Measurements from ENCODE around the gene MMP12.

Gene MMP12

GRCh38 chr11:102836290-102836875, 38.4 kb downstream of the MMP12 start:
- no peak for TF ChIP-seq ZNF274 (IDR thresholded peaks at IDR 0.05; ENCODE audit: low read depth, low read length)

GRCh38 chr11:102833731-102834130, 41.1 kb downstream of the MMP12 start:
- no peak overlapping the region for H3K4me3 ChIP-seq (ENCODE audit: low read length)
- no peak for TF ChIP-seq ZNF274 (IDR thresholded peaks at IDR 0.05; ENCODE audit: low read depth, low read length)

More at GRCh38 chr11:102836290-102836875, 38.4 kb downstream of the MMP12 start:
- H3K4me3 ChIP-seq (ENCODE audit: low read length), result no peak overlapping the region

- no peak overlapping the region for H3K4me3 ChIP-seq (ENCODE audit: low read length)
- TF ChIP-seq ZNF274 (IDR thresholded peaks at IDR 0.05; ENCODE audit: low read depth, low read length), result no peak
Measured at GRCh38 chr11:102832612-102833011, 42.2 kb downstream of the MMP12 start.

DNA sequence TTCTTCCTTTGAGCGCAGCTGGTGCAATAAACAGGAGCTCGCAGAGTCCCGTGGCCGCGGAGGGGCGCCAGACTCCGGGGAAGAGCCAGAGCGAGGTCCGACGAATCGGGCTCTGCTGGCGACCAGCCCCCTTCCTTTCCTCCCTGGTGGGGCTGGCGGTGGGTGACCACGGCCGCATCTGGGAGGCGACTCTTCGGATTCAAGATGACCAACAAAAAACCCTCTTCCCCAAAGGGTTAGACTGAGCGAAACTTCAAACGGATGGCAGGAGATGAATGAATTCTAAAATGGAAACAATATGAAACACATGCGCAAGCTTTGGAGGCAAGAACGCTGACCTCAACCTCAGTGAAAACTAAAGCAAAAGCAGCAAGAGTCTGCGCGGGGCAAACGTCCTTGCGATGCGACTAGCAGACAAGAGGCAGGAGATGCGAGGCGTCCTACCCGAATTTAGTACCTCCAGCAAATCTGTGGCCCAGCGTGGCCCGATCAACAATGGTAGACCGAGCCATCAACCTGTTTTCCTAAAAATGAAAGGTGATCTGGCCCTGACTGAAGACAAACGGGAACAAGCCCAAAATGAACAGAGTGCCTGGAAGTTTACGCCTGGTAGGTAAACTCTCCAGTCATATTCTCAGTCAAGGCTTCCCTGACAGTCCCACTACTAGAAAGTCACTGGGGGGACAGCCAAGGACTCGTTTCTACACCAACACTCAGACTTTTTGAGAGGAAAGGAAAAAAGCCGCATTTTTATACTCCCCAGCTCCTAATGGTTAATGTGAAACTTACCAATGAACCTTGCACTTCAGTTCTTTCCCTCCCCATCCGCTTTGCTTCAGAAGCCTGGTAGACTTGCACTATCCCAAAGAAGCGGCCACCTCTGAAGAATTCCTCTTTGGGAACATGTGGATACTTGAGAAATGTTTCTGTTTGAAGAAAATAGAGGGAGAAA, 43.0 kb downstream of the MMP12 start:
- H3K4me3 ChIP-seq (ENCODE audit: low read length), result no peak overlapping the region
- no peak for TF ChIP-seq ZNF274 (IDR thresholded peaks at IDR 0.05; ENCODE audit: low read depth, low read length)

GRCh38 chr11:102831128-102831488, 43.7 kb downstream of the MMP12 start:
- no peak overlapping the region for H3K4me3 ChIP-seq (ENCODE audit: low read length)

DNA sequence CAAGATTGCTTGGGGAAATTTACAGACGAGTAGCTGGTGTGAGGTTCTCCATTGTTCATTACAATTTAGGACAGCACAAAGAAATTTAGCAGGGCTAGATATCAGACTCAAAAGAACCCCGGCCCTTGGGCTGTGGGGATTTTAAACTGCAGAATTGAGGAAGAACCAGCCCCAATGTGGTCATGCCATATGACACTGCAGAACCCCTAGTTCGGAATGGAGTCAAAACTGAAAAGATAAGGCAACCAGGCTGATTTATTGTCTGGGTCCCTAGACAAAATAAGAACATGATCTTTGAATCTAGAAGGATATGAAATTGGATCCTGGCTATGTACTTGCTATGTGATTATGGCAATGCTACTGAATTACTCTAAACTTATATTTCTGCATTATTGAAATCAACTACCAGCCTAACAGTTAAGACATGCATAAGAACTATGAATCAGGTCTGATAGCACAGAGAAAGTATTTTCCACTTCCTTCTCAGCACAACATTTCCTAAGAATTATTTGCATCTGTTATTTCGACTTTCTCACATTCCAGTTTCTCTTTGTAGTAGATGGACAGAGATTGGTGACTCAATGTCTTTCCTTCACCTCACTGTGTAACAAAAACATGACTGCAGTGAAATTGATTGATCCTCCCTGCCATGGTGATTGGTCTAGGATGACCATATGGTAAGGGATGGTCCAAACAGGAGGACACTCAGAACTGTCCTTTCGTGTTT, 44.6 kb downstream of the MMP12 start:
- no peak overlapping the region for H3K4me3 ChIP-seq (ENCODE audit: low read length)
- no peak for TF ChIP-seq ZNF274 (IDR thresholded peaks at IDR 0.05; ENCODE audit: low read depth, low read length)

More at GRCh38 chr11:102831128-102831488, 43.7 kb downstream of the MMP12 start:
- TF ChIP-seq ZNF274 (IDR thresholded peaks at IDR 0.05; ENCODE audit: low read depth, low read length), result no peak

DNA sequence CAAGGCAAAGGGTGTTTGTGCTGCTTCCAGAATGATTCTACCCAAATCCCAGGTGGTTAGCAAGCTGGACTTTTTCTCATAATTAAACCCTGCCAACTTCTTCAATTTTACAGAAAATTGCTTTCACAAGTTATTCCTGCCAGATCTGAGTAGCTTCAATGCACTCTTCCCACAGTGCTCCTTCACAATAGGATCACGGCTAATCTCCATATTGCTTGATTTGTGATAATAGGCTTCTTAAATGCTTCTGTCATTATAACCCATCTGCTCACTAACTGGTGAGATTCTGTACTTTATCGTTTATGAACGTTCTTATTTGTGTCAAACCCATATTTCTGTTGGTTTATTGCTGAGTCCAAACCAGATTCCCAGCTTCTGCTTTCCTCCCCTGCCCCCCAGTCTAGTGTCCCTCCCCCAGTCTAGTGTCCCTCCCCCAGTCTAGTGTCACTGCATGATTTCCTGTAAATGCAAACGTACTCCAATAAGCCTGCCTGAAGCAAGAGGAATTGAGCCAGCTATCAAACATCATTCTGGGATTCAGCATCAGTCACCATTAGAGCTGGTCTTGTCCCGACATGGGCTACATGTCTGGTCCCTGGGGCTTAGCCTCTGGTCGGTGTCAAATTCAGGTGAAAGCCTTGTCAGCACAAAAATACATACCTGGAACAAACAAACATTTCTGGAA, 45.3 kb downstream of the MMP12 start:
- TF ChIP-seq ZNF274 (IDR thresholded peaks at IDR 0.05; ENCODE audit: low read depth, low read length), result no peak

GRCh38 chr11:102824556-102824955, 50.2 kb downstream of the MMP12 start:
- TF ChIP-seq ZNF274 (IDR thresholded peaks at IDR 0.05; ENCODE audit: low read depth, low read length), result no peak
- no peak overlapping the region for H3K4me3 ChIP-seq (ENCODE audit: low read length)

More for the DNA sequence above, 45.3 kb downstream of the MMP12 start:
- H3K4me3 ChIP-seq (ENCODE audit: low read length), result no peak overlapping the region

- no peak for TF ChIP-seq ZNF274 (IDR thresholded peaks at IDR 0.05; ENCODE audit: low read depth, low read length)
- H3K4me3 ChIP-seq (ENCODE audit: low read length), result no peak overlapping the region
Measured at GRCh38 chr11:102819491-102819890, 55.3 kb downstream of the MMP12 start.

GRCh38 chr11:102813484-102813883, 61.3 kb downstream of the MMP12 start:
- no peak overlapping the region for H3K4me3 ChIP-seq (ENCODE audit: low read length)
- TF ChIP-seq ZNF274 (IDR thresholded peaks at IDR 0.05; ENCODE audit: low read depth, low read length), result no peak
